Parathyroid adenoma (tissue), 2 donors: ENCODE results near the gene PRPF31.

Experiments
- H2AFZ ChIP-seq: fragments of 300-600 bp; sonication (generic); one replicate; pipeline ENCODE4 v1.7.0; 2017; ENCODE audit warnings: antibody characterized with exemption, mild to moderate bottlenecking
- H3K27ac ChIP-seq: fragments of 300-600 bp; sonication (generic); one replicate; pipeline ENCODE4 v1.7.0; 2017
- H3K27me3 ChIP-seq: fragments of 300-600 bp; sonication (generic); one replicate; pipeline ENCODE4 v1.7.0; 2017; ENCODE audit warnings: low read length; ENCODE audit not compliant: control insufficient read depth, insufficient read depth
- H3K36me3 ChIP-seq: fragments of 300-600 bp; sonication (generic); one replicate; pipeline ENCODE4 v1.7.0; 2017; ENCODE audit warnings: low read length; ENCODE audit not compliant: control insufficient read depth, insufficient read depth
- H3K4me1 ChIP-seq: fragments of 300-600 bp; sonication (generic); one replicate; pipeline ENCODE4 v1.7.0; 2017; ENCODE audit warnings: control low read depth
- H3K4me2 ChIP-seq: fragments of 300-600 bp; sonication (generic); one replicate; pipeline ENCODE4 v1.7.0; 2017; ENCODE audit warnings: low read length
- H3K4me3 ChIP-seq: fragments of 300-600 bp; sonication (generic); one replicate; pipeline ENCODE4 v1.7.0; 2017; ENCODE audit warnings: low read depth, low read length
- H3K79me2 ChIP-seq: fragments of 300-600 bp; sonication (generic); one replicate; pipeline ENCODE4 v1.7.0; 2017; ENCODE audit warnings: control low read depth
- H3K9ac ChIP-seq: fragments of 300-600 bp; sonication (generic); one replicate; pipeline ENCODE4 v1.7.0; 2017; ENCODE audit warnings: mild to moderate bottlenecking
- H3K9me3 ChIP-seq: fragments of 300-600 bp; sonication (generic); one replicate; pipeline ENCODE4 v1.7.0; 2017; ENCODE audit warnings: low read length; ENCODE audit not compliant: control insufficient read depth
- TF ChIP-seq, protein P1 (sequence below): fragments of 300-600 bp; sonication (generic); IDR thresholded peaks from one replicate; pipeline ENCODE4 v1.7.0; 2017; ENCODE audit warnings: antibody characterized with exemption, mild to moderate bottlenecking
- donor health status: primary hyperparathyroidism.

The PRPF31 gene

DNA sequence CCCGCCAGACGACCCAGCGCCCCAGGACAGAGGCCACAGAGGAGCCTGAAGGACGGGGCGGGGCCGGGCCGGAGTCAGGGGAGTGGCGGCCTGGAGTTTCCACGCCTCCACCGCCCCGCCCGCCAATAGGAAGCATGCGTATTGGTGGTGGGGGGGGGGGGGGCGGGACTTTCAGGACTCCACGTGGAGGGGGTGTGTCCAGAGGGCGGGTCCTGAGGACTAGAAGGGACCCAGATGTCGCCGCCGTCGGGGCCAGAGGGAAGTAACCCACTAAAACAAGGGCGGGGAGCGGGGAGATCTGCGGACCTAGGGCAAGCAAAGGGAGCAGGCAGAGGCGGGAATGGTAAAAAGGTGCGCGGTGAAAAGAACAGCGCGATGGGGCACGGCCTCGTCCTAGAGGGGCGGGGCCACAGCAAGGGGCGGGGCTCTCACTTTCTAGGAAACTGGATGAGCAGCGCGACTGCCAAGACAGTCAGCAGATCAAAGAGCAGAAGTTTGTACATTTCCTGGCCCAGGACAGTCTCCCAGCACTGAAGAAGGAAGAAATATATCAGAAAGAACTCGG, 46.8 kb downstream of the PRPF31 start:
- Histone ChIP-seq H3K36me3 (no peaks in the 10 kb centered on the region), H3K27me3 (no peaks in the 10 kb centered on the region), H3K4me3 (peak overlapping the region; percentile 42), H3K27ac (no peak overlapping the region), H2AFZ (no peak overlapping the region), H3K79me2 (peaks cover 3% of the 10 kb centered on the region), H3K9ac (no peak overlapping the region), H3K4me2 (peak overlapping the region; percentile 75), H3K9me3 (no peaks in the 10 kb centered on the region), H3K4me1 (peaks cover 13% of the 10 kb centered on the region)
- TF ChIP-seq, protein P1, sequence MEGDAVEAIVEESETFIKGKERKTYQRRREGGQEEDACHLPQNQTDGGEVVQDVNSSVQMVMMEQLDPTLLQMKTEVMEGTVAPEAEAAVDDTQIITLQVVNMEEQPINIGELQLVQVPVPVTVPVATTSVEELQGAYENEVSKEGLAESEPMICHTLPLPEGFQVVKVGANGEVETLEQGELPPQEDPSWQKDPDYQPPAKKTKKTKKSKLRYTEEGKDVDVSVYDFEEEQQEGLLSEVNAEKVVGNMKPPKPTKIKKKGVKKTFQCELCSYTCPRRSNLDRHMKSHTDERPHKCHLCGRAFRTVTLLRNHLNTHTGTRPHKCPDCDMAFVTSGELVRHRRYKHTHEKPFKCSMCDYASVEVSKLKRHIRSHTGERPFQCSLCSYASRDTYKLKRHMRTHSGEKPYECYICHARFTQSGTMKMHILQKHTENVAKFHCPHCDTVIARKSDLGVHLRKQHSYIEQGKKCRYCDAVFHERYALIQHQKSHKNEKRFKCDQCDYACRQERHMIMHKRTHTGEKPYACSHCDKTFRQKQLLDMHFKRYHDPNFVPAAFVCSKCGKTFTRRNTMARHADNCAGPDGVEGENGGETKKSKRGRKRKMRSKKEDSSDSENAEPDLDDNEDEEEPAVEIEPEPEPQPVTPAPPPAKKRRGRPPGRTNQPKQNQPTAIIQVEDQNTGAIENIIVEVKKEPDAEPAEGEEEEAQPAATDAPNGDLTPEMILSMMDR: no peak

DNA sequence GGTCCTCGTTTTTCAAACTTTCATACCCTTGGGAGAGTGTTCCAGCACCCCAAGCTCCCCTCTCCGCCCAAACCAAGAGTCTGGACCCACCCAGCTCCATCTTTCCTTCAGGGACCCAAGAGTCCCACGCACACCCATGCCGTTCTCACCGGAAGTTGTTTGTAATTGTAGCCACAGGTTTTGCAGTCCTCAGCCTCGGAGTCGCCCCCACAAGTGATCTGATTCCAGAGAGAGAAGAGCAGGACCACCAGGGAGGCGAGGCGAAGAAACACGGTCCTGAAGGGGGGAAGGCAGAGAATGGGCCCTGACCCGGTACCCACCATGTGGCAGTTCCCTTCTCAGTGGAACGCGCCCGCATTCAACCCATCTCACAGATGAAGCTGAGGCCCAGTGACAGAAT, 47.3 kb downstream of the PRPF31 start:
- TF ChIP-seq, protein P1: no peak
- H3K4me3 ChIP-seq: peak overlapping the region; percentile 42
- H3K4me1 ChIP-seq: peaks cover 13% of the 10 kb centered on the region
- H3K9ac ChIP-seq: no peak overlapping the region
- no peak overlapping the region for H3K27ac ChIP-seq
- no peaks in the 10 kb centered on the region for H3K9me3 ChIP-seq
- H2AFZ ChIP-seq: no peak overlapping the region
- H3K4me2 ChIP-seq: peak overlapping the region; percentile 75
- no peaks in the 10 kb centered on the region for H3K27me3 ChIP-seq
- H3K79me2 ChIP-seq: peaks cover 3% of the 10 kb centered on the region
- no peaks in the 10 kb centered on the region for H3K36me3 ChIP-seq

DNA sequence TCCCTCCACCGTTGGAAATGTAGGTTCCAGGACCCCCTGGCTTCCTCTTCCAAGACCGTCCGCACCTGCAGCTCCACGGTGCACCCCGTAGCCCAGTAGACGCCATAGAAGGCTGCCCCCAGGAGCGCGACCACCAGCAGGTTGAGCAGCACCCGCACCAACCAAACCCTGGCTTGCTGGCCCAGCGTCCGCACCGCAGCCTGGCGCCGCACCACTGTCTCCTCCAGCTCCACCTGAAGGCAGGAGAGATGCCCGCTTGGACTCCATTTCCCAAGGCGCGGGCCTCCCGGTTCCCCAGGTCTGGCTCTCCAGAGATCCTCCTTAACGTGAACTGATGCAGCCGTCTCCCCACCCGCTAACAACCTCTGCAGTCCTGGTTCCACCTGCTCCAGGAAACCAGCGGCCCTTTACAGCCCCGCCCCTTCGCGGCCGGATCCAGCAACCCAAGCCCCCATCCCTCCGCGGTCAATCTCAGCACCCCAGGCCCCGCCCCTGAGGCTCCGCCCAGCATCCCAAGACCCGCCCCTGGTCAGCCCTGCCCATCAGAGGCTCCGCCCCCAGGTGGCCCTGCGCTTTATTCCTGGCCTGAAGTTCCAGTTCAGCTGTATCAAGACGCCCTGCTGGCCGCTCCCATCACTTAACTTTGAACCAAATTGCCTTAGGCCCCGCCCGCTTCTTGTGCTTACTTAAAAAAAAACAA, 49.0 kb downstream of the PRPF31 start:
- no peak overlapping the region for H2AFZ ChIP-seq
- no peak overlapping the region for H3K27ac ChIP-seq
- H3K4me3 ChIP-seq: no peak overlapping the region
- TF ChIP-seq, protein P1: no peak
- H3K9ac ChIP-seq: no peak overlapping the region
- H3K27me3 ChIP-seq: no peaks in the 10 kb centered on the region
- H3K4me1 ChIP-seq: peaks cover 8% of the 10 kb centered on the region
- H3K4me2 ChIP-seq: no peak overlapping the region
- no peaks in the 10 kb centered on the region for H3K79me2 ChIP-seq
- no peaks in the 10 kb centered on the region for H3K36me3 ChIP-seq
- no peaks in the 10 kb centered on the region for H3K9me3 ChIP-seq

GRCh38 chr19:54165222-54165621, 49.7 kb downstream of the PRPF31 start:
- TF ChIP-seq, protein P1: no peak
- H3K36me3 ChIP-seq: no peaks in the 10 kb centered on the region
- no peak overlapping the region for H2AFZ ChIP-seq
- H3K9me3 ChIP-seq: no peaks in the 10 kb centered on the region
- no peaks in the 10 kb centered on the region for H3K79me2 ChIP-seq
- no peak overlapping the region for H3K4me2 ChIP-seq
- H3K4me1 ChIP-seq: peaks cover 6% of the 10 kb centered on the region
- no peak overlapping the region for H3K9ac ChIP-seq
- no peak overlapping the region for H3K4me3 ChIP-seq
- no peaks in the 10 kb centered on the region for H3K27me3 ChIP-seq
- no peak overlapping the region for H3K27ac ChIP-seq
